SU-DHL-6 (cell line): ENCODE measurements around the gene TAS2R1.

Experiments
- EZH2phosphoT487 ChIP-seq: fragments of 200-600 bp; sonication (generic), shearing (Covaris generic); conservative IDR thresholded peaks from 2 replicates; pipeline ENCODE4 v1.6.1; 2018; ENCODE audit warnings: mild to moderate bottlenecking, antibody characterized with exemption, low read length, moderate library complexity, mixed read lengths
- TF ChIP-seq, protein P1 (sequence below): fragments of 200-600 bp; sonication (generic); IDR thresholded peaks from one replicate; pipeline ENCODE4 v1.5.1; 2017; ENCODE audit warnings: antibody characterized with exemption, mild to moderate bottlenecking, low read length, moderate library complexity; ENCODE audit not compliant: insufficient read depth, poor library complexity, severe bottlenecking

DNA sequence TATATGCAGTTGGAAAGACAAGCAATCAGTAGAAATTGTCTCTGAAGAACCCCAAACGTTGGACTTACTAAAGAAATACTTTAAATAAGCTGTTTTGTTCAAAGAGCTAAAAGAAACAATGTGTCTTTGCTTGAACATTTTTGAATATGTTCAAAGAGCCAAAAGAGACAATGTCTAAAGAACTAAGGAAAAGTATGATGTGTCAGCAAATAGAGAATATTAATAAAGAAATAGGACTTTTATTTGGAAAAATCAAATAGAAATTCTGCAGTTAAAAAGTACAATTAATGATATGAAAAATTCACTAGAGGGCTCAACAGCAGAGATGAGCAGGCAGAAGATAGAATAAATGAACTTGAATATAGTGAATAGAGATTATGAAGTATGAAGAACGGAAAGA lies 19.2 kb downstream of the TAS2R1 start:
- TF ChIP-seq, protein P1, sequence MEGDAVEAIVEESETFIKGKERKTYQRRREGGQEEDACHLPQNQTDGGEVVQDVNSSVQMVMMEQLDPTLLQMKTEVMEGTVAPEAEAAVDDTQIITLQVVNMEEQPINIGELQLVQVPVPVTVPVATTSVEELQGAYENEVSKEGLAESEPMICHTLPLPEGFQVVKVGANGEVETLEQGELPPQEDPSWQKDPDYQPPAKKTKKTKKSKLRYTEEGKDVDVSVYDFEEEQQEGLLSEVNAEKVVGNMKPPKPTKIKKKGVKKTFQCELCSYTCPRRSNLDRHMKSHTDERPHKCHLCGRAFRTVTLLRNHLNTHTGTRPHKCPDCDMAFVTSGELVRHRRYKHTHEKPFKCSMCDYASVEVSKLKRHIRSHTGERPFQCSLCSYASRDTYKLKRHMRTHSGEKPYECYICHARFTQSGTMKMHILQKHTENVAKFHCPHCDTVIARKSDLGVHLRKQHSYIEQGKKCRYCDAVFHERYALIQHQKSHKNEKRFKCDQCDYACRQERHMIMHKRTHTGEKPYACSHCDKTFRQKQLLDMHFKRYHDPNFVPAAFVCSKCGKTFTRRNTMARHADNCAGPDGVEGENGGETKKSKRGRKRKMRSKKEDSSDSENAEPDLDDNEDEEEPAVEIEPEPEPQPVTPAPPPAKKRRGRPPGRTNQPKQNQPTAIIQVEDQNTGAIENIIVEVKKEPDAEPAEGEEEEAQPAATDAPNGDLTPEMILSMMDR, result no peak
- TF ChIP-seq EZH2phosphoT487, result no peak
